Endometrial microvascular endothelial cells (primary cell): ENCODE results near the gene PHPT1. TPM values are rescaled to one million over a fixed set of nuclear protein-coding genes. Genes with fewer than 3 reads are reported as not detected.
"Not testable (repeated sequence)": the region's sequence is repeated elsewhere in the genome, so short reads cannot be mapped to it uniquely, and the experiment has no call there.

Experiments used
- in situ Hi-C: cut with HindIII; loops from 2 replicates; pipeline ENCODE4 v1.10.0; 2017; ENCODE audit warnings: low sequenced_read_pairs, low pct_unique_long_range_greater_than_20kb; ENCODE audit errors: inconsistent ontology term
- total RNA-seq: library from RNA; depleted of rRNA; stranded (reverse); fragments of >200 nt; gene quantifications from one replicate; pipeline ENCODE4 v1.2.3, GENCODE V29; 2015; ENCODE audit errors: inconsistent ontology term

The PHPT1 gene
- total RNA-seq, 1 donor from 2014 or later, result 95.9 TPM

- in situ Hi-C loops, result not testable (repeated sequence)
These were observed 20.4 kb downstream of the PHPT1 start for GRCh38 chr9:136869611-136870010.

- in situ Hi-C loops, result no loop called here
These were observed 25.9 kb downstream of the PHPT1 start for GRCh38 chr9:136875155-136875554.

- in situ Hi-C loops, result no loop called here
These were observed 27.3 kb downstream of the PHPT1 start for GRCh38 chr9:136876476-136876875.

GRCh38 chr9:136880651-136881050 is 31.4 kb downstream of the PHPT1 start:
- in situ Hi-C loops, result no loop called here

- in situ Hi-C loops, result no loop called here
These were observed 32.5 kb downstream of the PHPT1 start for GRCh38 chr9:136881691-136882108.

- in situ Hi-C loops, result no loop called here
These were observed 33.1 kb downstream of the PHPT1 start for GRCh38 chr9:136882109-136882946.

- in situ Hi-C loops, result not testable (repeated sequence)
These were observed 33.7 kb downstream of the PHPT1 start for GRCh38 chr9:136882947-136883283.

GRCh38 chr9:136883670-136884069 is 34.5 kb downstream of the PHPT1 start:
- in situ Hi-C loops, result not testable (repeated sequence)

- in situ Hi-C loops, result no loop called here
These were observed 36.9 kb downstream of the PHPT1 start, which contains the start of gene TRAF2 for GRCh38 chr9:136885950-136886578. Gene TRAF2 (plus strand): TSS chr9:136886516. CDS start chr9:136898741, 12,225 bp downstream.

GRCh38 chr9:136886610-136887597 is 37.7 kb downstream of the PHPT1 start:
- in situ Hi-C loops, result no loop called here

- in situ Hi-C loops, result no loop called here
These were observed 39.2 kb downstream of the PHPT1 start for GRCh38 chr9:136888454-136888853.

GRCh38 chr9:136889858-136890257 is 40.6 kb downstream of the PHPT1 start:
- in situ Hi-C loops, result no loop called here

GRCh38 chr9:136890661-136891060 is 41.5 kb downstream of the PHPT1 start:
- in situ Hi-C loops, result no loop called here

GRCh38 chr9:136896027-136896426 is 46.8 kb downstream of the PHPT1 start:
- in situ Hi-C loops, result no loop called here

- in situ Hi-C loops, result no loop called here
These were observed 49.4 kb downstream of the PHPT1 start for GRCh38 chr9:136898483-136899100.

GRCh38 chr9:136899196-136899595 is 50.0 kb downstream of the PHPT1 start:
- in situ Hi-C loops, result no loop called here

- in situ Hi-C loops, result no loop called here
These were observed 51.3 kb downstream of the PHPT1 start for GRCh38 chr9:136900556-136900955.
